ELF-1 (cell line): ENCODE measurements around the gene KLHL36.
"Not testable (repeated sequence)": the region's sequence is repeated elsewhere in the genome, so short reads cannot be mapped to it uniquely, and the experiment has no call there.

ENCODE experiments used
- DNase-seq: peaks from one replicate; pipeline ENCODE4 v3.0.0-alpha.2; 2016; ENCODE audit warnings: low read depth, low spot score

KLHL36 gene

DNA sequence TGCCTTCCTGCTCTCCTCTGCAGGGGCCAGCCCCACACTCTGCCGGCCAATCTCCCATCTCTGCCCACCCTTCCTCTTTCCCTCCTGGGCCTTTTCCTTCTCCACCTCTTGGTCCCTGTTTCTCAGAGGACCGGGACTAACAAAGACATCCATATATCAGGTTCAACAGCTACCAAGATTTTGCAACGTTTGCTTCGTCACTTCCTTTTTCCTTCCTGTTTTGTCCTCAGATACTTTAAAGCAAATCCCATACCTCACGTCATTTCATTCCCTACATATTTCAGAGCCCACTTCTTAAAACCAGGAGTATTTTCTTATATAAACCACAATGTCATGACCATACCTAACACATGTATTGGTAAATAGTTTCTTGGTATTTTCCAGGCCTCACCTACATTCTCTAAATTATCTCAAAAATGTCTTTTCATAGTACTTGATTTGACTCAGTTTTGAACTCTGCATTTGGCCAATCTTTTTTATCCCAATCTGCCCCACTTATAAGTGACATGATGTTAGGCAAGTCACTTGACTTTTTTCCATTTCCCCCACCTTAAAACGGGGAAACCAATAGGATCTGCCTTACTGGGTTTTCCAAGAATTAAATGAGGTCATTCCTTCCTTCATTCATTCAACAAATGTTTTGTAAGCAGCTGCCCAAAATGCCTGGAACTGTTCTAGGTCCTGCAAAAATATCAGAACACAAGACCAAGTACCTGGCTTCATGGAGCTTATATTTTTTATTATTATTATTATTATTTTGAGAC, 44.3 kb downstream of the KLHL36 start:
- DNase-seq = no peak

DNA sequence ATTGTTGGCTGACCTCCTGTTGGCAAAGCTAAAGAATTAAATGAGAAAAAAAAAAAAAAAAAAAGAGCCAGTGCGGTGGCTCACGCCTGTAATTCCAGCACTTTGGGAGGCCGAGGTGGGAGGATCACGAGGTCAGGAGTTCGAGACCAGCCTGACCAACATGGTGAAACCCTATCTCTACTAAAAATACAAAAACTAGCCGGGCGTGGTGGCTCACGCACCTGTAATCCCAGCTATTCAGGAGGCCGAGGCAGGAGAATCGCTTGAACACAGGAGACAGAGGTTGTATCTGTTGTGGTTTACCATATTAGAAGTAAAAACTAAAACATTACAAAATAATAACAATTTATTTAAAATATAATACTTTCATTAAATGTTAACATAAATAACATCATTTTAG, 45.6 kb downstream of the KLHL36 start:
- DNase-seq = not testable (repeated sequence)

DNA sequence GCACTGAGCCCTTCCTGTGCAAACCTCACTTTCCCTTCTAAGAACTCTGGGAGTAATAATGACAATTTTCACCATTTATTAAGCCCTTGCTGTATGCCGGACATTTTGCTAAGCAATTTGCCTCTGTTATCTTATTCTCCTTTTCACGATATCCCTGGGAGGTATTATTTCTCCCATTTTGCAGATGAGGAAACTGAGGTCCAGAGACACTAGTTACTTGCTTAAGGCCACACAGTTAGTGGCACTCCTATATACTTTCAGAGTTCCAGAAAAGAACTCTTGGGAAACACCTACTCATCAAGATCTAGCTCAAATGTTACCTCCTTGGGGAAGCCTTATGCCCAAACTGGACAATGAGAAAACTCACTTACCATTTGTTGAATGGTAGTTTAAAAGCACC, 46.7 kb downstream of the KLHL36 start:
- no peak for DNase-seq

DNA sequence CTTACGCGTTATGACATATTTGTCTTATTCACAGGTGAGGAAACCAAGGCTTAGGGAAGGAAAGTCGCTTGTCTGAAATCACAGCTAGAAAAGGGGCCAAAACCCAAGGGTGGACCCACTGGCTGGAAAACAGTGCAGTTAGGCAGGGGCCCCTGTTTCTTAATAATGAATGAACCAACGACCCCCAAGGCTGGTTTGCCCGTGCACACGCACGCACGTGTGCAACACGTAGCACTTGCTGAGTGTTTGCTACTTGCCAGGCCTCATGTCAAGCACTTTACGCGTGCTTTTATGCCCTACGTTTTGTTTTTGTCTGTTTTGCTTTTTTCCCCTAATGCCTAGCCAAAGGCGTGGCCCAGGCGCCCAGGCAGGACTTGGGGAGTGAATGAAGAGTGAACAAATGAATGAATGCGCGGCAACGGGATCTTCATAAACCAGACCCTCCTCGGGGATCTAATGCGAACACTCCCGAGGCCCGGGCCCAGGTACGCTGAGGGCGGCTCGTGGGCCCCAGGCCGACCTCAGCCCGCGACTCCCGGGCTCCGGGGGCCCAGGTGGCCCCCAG, 50.9 kb downstream of the KLHL36 start:
- DNase-seq = no peak

DNA sequence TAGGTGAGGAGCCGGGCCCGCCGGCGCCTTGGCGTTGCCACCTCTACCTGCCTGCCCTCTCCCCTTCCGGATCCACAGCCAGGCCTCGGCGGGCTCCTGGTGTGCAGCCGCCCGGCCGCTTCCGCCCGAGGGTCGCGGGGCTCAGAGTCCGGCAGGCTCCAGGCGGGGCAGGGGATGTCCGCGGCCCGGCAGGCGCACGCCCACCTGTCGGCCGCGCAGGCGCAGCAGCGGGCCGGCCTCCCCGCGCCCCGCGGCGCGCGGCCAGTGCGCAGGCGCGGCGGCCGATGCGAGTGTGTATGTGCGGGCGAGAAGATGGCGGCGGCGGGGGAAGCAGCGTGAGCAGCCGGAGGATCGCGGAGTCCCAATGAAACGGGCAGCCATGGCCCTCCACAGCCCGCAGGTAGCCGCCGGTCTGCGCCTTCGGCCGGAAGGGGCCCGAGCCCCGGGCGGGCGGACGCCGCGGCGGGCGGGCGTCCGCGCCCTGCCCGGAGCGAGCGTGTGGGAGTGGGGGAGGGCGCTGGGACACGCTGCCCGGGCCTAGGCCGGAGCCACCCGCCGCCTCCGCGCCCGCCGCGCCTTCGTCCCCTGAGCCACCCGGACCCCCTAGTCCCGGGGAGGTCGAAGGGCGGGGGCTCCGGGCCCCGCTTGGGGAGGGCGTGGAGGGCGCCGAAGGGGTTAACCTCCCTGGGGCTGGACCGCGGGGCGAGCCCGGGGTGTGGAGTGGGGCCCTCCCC, 51.6 kb downstream of the KLHL36 start, which contains the start of gene USP10:
Gene USP10, plus strand, starts transcription at position 289 of the 734 bp plus-strand sequence. Its CDS starts 91 bp downstream, at position 380.
- DNase-seq = peak; percentile 89

DNA sequence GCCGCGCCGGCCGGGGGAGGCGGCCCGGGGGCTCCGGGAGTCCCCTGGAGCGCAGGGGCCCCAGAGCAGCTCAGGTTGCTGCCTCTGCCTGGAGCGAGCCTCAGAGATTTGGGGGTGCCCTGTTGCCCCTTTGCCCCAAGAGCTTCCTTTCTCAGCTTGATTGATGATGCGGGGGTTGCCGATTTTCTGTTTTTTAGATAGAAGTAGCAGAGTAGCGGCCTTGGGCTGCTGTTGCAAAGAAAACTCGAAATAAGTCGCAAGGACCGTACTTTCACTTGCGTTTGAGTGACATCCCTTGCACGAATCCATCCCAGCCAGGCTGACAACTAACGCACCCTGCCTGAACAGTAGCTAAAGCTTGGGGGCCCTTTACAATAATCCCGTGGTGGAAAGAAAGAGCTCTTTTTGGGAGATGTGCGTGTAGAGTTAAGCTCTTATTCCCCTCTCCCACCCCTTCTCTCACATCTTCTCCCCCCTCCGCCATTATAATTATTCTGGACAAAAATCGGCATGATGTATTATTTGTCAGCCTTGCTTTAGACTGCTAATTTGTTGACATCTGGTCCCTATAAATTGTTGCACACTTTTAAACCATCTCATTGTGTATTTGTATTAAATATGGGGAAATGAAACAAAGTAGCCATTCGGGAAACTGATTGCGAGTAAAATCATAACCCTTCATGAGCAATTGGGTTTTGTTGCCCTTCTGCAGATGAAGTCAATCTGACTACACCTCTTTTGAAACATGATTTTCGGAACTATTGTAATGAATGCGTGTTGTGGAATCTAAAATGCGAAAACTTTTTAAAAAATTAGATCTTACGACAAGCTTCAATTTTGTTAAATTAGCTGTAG, 52.4 kb downstream of the KLHL36 start:
- peak; percentile 41 for DNase-seq

GRCh38 chr16:84703681-84704080, 55.4 kb downstream of the KLHL36 start:
- no peak for DNase-seq

GRCh38 chr16:84704253-84704652, 55.9 kb downstream of the KLHL36 start:
- no peak for DNase-seq

- no peak for DNase-seq
Measured at GRCh38 chr16:84706856-84707255, 58.5 kb downstream of the KLHL36 start.

DNA sequence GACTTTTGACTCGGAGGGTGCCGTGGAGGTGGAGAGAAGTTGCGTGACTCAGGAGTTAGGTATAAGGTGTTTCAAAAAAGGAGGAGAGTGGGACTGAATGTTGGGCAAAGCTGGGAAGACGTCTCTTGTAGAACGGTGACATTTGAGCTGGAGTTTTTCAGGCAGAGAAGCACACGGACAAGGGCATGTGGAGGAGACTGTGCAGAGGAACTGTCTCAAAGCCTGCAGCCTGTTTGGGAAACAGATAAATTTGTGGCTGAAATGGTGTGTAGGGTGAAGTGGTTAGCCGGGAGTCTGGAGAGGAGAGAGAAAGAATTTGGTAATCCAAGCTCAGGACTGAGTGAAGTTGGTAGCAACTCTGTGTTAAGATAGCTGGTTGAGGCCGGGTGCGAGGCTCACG, 61.3 kb downstream of the KLHL36 start:
- no peak for DNase-seq

- DNase-seq = no peak
Measured at GRCh38 chr16:84710686-84711085, 62.4 kb downstream of the KLHL36 start.
